ENCODE measurements around the gene SP3.

SP3 gene

GRCh38 chr2:173966274-173967098, 1.3 kb upstream of the SP3 start:
- no peak for DNase-seq (ENCODE audit: low read depth)

DNA sequence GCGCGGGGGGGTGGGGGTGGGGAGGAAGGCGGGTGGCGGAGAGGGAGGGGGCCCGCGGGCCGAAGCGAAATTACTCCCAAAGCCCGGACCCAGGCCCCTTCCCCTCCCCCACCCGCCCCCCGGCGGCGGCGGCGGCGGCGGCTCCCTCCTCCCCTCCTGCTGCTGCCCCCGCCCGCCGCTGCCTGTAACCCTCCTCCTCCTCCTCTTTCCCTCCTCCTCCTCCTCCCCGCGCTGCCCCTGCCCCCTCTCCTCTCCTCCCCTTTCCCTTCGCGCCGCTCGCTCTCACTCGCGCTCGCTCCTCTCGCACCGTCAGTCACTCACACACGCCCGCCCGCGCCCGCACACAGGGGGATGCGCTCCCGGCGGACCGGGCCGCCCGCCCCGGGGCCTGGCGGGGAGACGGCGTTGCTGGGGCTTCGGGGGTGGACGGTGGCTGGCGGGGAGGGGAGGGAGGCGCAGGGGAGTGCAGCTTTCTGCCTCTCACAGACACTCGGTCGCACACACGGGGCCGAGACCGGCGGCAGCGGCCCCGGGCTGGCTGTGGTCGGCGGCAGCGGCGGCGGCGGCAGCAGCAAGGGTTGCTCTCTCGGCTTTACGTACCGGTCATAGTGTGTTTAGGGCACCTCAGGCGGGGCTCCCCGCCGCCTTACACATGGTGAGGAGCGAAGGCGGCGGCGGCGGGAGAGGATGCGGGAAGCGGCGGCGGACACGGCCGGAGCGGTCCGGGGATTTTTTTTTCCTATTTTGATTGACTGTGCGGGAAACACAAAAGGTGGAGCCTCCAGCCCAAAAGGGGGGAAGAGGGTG, 405 bp downstream of the SP3 start:
- DNase-seq (ENCODE audit: low read depth) = peak; percentile 88

GRCh38 chr2:173963817-173964564, 1.2 kb downstream of the SP3 start:
- peak; percentile 79 for DNase-seq (ENCODE audit: low read depth)

- DNase-seq (ENCODE audit: low read depth) = peak; percentile 79
Measured at GRCh38 chr2:173963323-173963816, 1.8 kb downstream of the SP3 start.

- no peak for DNase-seq (ENCODE audit: low read depth)
Measured at GRCh38 chr2:173962583-173963110, 2.5 kb downstream of the SP3 start.

DNA sequence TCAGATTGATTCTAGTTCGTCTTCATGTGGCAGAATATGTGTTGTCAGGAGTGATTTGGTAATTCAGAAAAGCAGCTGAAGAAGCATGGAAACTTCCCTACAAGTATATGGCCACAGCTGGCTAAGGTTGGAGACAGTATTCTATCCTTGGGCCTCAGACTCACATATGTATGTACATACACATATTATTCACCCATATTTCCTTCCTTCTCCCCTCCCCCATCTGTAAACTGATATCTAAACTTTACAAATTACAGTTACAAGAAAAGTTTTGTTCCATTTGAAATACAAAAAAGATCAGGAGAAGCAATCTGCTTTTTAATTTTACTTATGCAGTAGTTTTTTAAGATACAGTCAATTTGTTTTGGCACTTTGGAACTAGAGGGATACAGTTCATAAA, 3.1 kb downstream of the SP3 start:
- DNase-seq (ENCODE audit: low read depth) = no peak

GRCh38 chr2:173961346-173961705, 3.8 kb downstream of the SP3 start:
- DNase-seq (ENCODE audit: low read depth) = no peak

DNA sequence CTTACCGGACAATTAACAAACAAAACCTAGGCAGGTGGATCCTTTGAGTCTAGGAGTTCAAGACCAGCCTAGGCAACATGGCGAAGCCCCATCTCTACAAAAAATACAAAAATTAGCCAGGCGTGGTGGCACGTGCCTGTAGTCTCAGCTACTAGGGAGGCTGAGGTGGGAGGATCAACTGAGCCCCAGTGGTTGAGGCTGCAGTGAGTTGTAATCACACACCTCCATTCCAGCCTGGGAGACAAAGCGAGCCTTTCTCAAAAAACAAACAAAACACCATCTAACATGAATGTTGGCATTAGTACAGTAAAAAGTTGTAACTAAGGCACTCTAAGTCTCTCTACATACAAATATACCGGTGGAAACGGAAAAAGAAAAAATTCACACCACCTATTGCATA, 5.3 kb downstream of the SP3 start:
- no peak for DNase-seq (ENCODE audit: low read depth)

GRCh38 chr2:173959358-173959884, 5.8 kb downstream of the SP3 start:
- DNase-seq (ENCODE audit: low read depth) = no peak

DNA sequence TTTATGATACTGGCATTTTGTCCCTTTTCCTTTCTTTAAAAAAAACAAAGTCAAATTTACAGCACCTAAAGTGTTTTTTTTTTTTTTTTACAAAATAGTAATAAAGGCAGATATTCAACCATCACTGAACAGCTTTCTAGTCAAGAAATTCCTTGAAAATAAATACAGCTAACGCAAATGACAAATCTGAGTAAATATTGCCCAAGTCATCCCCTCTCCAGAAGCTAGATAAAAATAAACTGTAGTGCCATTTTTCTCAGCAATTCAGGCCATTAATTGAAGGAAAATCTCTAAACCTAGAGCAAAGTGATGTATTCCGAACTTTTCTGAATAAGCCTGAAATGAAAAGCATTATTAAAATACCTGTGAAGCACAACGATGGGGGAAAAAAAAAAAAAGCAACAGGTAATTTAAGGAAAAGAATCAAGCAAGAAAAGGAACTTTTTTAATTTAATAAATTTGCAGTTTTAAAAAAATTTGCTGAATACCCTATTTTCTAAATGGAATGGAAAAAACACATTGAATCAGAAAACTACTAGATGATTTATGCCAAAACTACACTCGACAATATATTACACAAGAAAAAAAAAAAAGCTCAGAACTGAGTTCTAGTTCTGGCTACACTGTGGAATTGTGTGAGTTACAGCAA, 6.9 kb downstream of the SP3 start:
- DNase-seq (ENCODE audit: low read depth) = no peak

GRCh38 chr2:173957517-173957916, 7.7 kb downstream of the SP3 start:
- DNase-seq (ENCODE audit: low read depth) = peak; percentile 45

DNA sequence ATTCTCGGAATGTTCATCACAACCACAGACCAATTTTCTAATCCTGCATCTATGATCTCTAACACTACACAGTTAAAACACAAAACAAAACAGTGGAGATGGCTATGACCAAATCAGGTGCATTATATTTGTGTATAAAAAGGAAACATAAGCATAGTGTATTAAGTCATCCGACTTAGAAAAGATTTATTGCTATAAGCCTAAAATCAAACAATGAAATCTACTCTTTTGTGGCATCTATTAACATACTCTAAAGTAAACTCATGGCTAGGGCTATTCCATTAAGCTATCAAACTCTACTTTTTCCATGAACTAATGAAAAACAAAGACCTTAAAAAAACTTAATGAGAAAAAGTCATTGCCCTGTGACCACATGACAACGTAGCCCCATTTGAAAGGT, 8.7 kb downstream of the SP3 start:
- DNase-seq (ENCODE audit: low read depth) = no peak

GRCh38 chr2:173955867-173956266, 9.3 kb downstream of the SP3 start:
- DNase-seq (ENCODE audit: low read depth) = no peak

DNA sequence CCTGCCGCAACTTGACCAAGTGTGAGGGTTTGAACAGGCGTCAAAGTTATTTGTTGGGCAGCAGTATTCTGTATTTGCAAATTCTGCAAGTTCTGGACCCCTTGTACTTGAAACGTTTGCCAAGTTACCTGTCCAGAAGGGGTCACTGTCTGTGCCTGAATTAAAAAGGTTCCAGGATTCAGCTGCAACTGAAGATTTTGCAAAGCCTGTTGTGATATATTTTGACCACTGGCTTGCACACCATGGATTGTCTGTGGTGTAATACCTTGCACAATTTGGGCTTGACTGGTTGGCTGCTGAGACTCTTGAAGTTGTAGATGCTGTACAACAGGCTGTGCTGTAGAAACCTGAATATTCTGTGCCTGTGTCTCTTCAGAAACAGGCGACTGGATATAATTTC, 10.2 kb downstream of the SP3 start:
- peak; percentile 52 for DNase-seq (ENCODE audit: low read depth)

GRCh38 chr2:173953047-173953424, 12.1 kb downstream of the SP3 start:
- DNase-seq (ENCODE audit: low read depth) = no peak

- DNase-seq (ENCODE audit: low read depth) = no peak
Measured at GRCh38 chr2:173952267-173953046, 12.7 kb downstream of the SP3 start.

DNA sequence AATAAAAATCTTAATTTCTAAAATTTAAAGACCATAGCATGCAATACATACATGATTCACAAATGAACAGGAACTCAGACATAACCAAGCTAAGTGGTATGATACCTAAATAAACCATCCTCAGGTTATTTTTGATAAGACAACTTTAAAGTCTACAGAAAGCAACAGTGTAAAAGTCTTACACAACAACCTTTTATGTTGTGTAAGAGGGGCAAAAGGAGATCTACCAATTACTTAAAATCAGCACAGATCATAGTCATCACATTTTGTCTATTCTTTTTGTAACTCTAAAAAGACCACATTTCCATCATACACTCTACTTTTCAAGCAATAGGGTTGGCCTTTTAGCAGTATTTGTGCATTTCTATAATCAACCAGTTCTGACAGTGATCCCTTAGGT, 16.3 kb downstream of the SP3 start:
- no peak for DNase-seq (ENCODE audit: low read depth)

GRCh38 chr2:173948198-173948597, 17.0 kb downstream of the SP3 start:
- no peak for DNase-seq (ENCODE audit: low read depth)

DNA sequence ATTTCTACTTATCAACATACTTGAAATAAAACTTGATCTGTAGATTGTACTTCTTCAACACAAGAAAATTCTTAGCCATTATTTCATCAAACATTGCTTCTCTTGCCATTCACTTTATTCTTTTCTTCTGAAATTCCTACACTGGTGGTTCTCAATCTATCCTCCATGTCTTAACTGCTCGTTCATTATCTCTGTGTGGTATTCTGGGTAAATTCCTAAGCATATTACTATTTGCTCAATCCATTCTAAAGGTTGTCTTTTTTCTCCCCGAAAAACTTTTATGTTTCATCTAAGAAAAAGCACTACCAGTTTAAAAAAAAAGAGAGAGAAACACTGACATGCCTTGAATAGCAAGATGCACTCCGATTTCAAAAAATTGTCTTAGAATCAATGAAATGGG, 18.0 kb downstream of the SP3 start:
- peak; percentile 73 for DNase-seq (ENCODE audit: low read depth)

GRCh38 chr2:173943738-173944137, 21.4 kb downstream of the SP3 start:
- DNase-seq (ENCODE audit: low read depth) = no peak

Data from amniotic epithelial cell (primary cell).